ENCODE data around the gene RGS17. TPM values are rescaled to one million over a fixed set of nuclear protein-coding genes. Genes with fewer than 3 reads are reported as not detected.

RGS17 gene
- total RNA-seq, 4 donors from 2014 or later, result 0.55 to 0.79 TPM; not detected in 2

DNA sequence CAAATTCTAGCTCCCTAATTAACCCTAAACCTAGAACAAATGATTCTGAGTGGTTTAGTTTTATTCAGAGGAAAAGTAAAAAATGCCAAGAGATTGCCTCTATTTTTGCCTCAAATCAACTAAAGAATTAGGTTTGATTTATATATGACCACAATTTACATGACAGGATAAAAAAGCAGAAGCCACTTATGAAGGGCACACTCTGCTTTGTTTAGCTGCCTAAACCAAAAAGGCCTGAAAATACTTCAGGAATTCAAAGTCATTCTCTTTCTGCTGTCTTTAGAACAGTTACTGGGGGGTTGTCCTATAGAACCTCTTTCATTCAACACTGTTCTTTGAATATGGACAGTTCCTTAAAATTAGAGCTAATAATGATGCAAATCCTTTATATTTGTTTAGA lies 153.5 kb downstream of the RGS17 start:
- Histone ChIP-seq H3K27me3 (no peaks in the 10 kb centered on the region), H3K4me1 (peaks cover 7 to 22% (median 10%) of the 10 kb centered on the region in 4 donors), H3K27ac (no peak overlapping the region), H3K4me3 (no peak overlapping the region), H3K36me3 (peaks cover 0 to 3% (median 2%) of the 10 kb centered on the region in 4 donors), H3K9me3 (no peaks in the 10 kb centered on the region)
- intact Hi-C loops (cut with DNase I; ENCODE audit: low total_unique reads), result no loop called here
- in situ Hi-C loops (cut with MboI; ENCODE audit: low pct_ligation_motif_present in 1 of 4, low pct_unique_long_range_greater_than_20kb in 1 of 4, low sequenced_read_pairs in 3 of 4), result no loop called here
- DNase-seq, result no peak
- TF ChIP-seq POLR2A (IDR thresholded peaks at IDR 0.05), result no peak
- TF ChIP-seq, protein P1, sequence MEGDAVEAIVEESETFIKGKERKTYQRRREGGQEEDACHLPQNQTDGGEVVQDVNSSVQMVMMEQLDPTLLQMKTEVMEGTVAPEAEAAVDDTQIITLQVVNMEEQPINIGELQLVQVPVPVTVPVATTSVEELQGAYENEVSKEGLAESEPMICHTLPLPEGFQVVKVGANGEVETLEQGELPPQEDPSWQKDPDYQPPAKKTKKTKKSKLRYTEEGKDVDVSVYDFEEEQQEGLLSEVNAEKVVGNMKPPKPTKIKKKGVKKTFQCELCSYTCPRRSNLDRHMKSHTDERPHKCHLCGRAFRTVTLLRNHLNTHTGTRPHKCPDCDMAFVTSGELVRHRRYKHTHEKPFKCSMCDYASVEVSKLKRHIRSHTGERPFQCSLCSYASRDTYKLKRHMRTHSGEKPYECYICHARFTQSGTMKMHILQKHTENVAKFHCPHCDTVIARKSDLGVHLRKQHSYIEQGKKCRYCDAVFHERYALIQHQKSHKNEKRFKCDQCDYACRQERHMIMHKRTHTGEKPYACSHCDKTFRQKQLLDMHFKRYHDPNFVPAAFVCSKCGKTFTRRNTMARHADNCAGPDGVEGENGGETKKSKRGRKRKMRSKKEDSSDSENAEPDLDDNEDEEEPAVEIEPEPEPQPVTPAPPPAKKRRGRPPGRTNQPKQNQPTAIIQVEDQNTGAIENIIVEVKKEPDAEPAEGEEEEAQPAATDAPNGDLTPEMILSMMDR (IDR thresholded peaks at IDR 0.05), result no peak
- TF ChIP-seq POLR2AphosphoS5 (IDR thresholded peaks at IDR 0.05), result no peak
- TF ChIP-seq EP300 (IDR thresholded peaks at IDR 0.05; ENCODE audit: low read depth), result no peak

DNA sequence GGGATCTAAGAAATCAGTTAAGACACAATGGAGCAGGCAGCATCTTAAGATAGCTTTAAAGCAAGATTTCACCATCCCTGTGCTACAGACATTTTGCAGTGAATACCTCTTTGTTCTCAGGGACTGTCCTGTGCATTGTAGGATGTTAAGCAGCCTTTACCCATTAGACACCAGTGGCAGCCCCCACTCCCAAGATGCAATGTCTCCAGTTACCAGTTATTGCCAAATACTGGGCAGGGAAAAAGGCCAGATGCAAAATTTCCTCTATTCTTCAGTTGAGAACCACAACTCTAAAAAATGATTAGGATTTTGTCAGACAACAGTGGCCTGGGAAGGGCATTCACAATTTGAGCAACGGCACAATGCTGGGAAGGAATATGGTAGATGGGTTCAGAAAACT lies 154.3 kb downstream of the RGS17 start:
- WGBS, 2 donors (ENCODE audit: low coverage in 1 of 2), result 97 to 100% methylated on average over 1 of the region's 1 CpG
- no peaks in the 10 kb centered on the region for H3K27me3 ChIP-seq
- no peak overlapping the region for H3K27ac ChIP-seq
- H3K36me3 ChIP-seq, result peaks cover 0 to 10% (median 4%) of the 10 kb centered on the region in 4 donors
- H3K4me3 ChIP-seq, result no peak overlapping the region
- H3K4me1 ChIP-seq, result peaks cover 0 to 14% (median 2%) of the 10 kb centered on the region in 4 donors
- H3K9me3 ChIP-seq, result no peaks in the 10 kb centered on the region
- in situ Hi-C loops (cut with MboI; ENCODE audit: low pct_ligation_motif_present in 1 of 4, low pct_unique_long_range_greater_than_20kb in 1 of 4, low sequenced_read_pairs in 3 of 4) (no loop called here), intact Hi-C loops (cut with DNase I; ENCODE audit: low total_unique reads) (no loop called here)
- TF ChIP-seq EP300 (IDR thresholded peaks at IDR 0.05; ENCODE audit: low read depth) (no peak), POLR2A (IDR thresholded peaks at IDR 0.05) (no peak), POLR2AphosphoS5 (IDR thresholded peaks at IDR 0.05) (no peak)
- TF ChIP-seq, protein P1 (IDR thresholded peaks at IDR 0.05), result no peak
- DNase-seq, result no peak

DNA sequence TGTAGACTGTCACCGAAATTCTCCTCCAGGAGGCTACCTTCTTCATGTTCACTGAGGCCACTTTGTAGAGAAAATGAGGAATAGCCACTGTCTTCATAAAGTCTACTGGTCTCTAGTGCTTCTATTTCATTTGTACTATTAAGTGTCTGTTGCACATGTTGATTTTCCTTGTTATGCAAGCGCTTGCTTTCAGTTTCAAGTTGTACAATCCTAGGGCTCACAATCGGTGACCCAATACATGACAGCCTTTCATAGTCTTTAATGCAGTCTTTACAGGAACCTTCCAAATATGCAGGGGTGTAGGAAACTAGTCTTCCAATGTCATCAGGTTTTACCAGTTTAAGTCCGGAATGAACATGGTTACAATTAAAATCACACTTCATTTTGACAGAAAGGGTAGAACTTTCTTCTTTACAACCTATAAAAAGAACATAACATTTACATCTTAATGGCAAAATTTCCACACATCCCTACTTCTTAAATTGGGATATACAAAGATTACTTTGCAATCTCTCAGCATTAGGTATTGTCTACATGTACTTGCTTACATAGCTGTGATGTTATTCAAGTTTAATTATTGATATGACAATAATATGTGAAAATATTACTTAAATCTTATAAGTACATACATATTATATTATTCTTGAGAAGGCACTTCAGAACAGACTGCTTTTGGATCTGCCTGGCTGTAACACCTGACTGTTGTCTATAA lies 155.7 kb downstream of the RGS17 start:
- Histone ChIP-seq H3K27ac (no peak overlapping the region), H3K36me3 (peaks cover 0 to 22% (median 9%) of the 10 kb centered on the region in 4 donors), H3K27me3 (no peaks in the 10 kb centered on the region), H3K4me1 (peaks cover 0 to under 1% (median 0%) of the 10 kb centered on the region in 4 donors), H3K9me3 (no peaks in the 10 kb centered on the region), H3K4me3 (no peak overlapping the region)
- WGBS, 2 donors (ENCODE audit: low coverage in 1 of 2), result 64 to 76% methylated on average over 4 of the region's 4 CpGs
- intact Hi-C loops (cut with DNase I; ENCODE audit: low total_unique reads), result no loop called here
- TF ChIP-seq EP300 (IDR thresholded peaks at IDR 0.05; ENCODE audit: low read depth) (no peak), POLR2A (IDR thresholded peaks at IDR 0.05) (no peak), POLR2AphosphoS5 (IDR thresholded peaks at IDR 0.05) (no peak)
- TF ChIP-seq, protein P1 (IDR thresholded peaks at IDR 0.05), result no peak
- DNase-seq, result no peak
- in situ Hi-C loops (cut with MboI; ENCODE audit: low pct_ligation_motif_present in 1 of 4, low pct_unique_long_range_greater_than_20kb in 1 of 4, low sequenced_read_pairs in 3 of 4), result no loop called here

DNA sequence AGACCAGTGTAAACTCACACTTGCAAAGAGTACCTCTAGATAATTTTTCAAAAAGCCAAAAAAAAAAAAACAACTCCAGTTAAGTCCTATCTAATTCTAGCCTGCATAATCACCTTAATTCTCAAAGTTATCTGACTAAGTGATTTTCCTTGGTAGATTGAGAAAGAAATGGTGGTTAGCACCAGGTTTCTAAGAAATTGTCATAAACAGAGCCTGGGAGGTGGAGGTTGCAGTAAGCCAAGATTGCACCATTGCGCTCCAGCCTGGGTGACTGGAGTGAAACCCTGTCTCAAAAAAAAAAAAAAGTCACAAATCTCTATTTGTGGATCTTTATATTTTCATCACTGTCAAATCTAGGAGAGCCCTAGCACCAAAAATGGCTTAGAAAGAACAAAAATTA lies 157.2 kb downstream of the RGS17 start:
- intact Hi-C loops (cut with DNase I; ENCODE audit: low total_unique reads) (no loop called here), in situ Hi-C loops (cut with MboI; ENCODE audit: low pct_ligation_motif_present in 1 of 4, low pct_unique_long_range_greater_than_20kb in 1 of 4, low sequenced_read_pairs in 3 of 4) (no loop called here)
- Histone ChIP-seq H3K4me3 (no peak overlapping the region), H3K27me3 (no peaks in the 10 kb centered on the region), H3K27ac (no peak overlapping the region), H3K36me3 (peaks cover 0 to 26% (median 13%) of the 10 kb centered on the region in 4 donors), H3K4me1 (no peaks in the 10 kb centered on the region), H3K9me3 (no peaks in the 10 kb centered on the region)
- DNase-seq, result no peak
- WGBS, 2 donors (ENCODE audit: low coverage in 1 of 2), result 92 to 100% methylated on average over 1 of the region's 1 CpG
- TF ChIP-seq, protein P1 (IDR thresholded peaks at IDR 0.05), result no peak
- TF ChIP-seq EP300 (IDR thresholded peaks at IDR 0.05; ENCODE audit: low read depth) (no peak), POLR2AphosphoS5 (IDR thresholded peaks at IDR 0.05) (no peak), POLR2A (IDR thresholded peaks at IDR 0.05) (no peak)

Data from transverse colon (tissue), 4 donors.